Esophagus squamous epithelium (tissue), 4 donors: ENCODE data around the gene SUGT1.
"Not testable (repeated sequence)": the region's sequence is repeated elsewhere in the genome, so short reads cannot be mapped to it uniquely, and the experiment has no call there.

Source experiments
- POLR2A ChIP-seq, 4 donors: fragments of 450-650 bp; IDR thresholded peaks; one replicate each; pipeline ENCODE4 v1.6.1; 2017; ENCODE audit warnings: antibody characterized with exemption in 4 of 4, mild to moderate bottlenecking in 4 of 4, moderate library complexity in 3 of 4
- TF ChIP-seq, protein P1 (sequence below), 6 experiments: fragments of 450-650 bp in 4 of 6; fragments of 200-600 bp in 2 of 6; sonication (generic) in 2 of 6; IDR thresholded peaks; one replicate each; pipeline ENCODE4 v1.5.1; 2016 to 2019; ENCODE audit warnings: antibody characterized with exemption in 6 of 6, mild to moderate bottlenecking in 4 of 6, moderate library complexity in 4 of 6

DNA sequence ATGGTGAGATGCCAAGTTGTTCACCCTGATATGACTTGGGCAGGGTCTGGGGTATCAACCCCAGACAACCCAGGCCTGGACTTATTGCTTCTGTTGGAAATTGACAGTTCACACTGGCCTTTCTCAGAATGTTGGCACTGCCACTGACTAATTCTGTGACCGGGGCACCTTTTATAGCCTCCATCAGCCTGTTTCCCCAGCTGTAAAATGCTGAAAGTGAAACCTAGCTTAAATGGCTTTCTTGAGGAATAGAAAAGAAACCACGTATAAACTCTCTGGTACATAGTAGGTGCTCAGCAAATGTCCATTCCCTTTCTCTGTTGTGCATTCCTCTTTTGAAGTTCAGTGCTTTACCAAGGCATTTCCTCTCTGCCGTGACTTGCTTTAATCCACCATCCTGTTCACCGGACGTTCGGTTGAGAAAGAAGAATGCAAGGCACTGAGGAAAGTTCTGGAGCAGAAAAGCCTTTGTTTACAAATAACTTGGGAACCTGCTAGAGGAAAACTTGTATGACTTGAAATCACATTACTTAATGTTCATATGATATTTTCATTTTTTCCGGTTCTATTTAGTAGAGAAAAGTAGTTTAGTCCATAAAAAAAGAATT, 21.4 kb upstream of the SUGT1 start:
- TF ChIP-seq, protein P1, sequence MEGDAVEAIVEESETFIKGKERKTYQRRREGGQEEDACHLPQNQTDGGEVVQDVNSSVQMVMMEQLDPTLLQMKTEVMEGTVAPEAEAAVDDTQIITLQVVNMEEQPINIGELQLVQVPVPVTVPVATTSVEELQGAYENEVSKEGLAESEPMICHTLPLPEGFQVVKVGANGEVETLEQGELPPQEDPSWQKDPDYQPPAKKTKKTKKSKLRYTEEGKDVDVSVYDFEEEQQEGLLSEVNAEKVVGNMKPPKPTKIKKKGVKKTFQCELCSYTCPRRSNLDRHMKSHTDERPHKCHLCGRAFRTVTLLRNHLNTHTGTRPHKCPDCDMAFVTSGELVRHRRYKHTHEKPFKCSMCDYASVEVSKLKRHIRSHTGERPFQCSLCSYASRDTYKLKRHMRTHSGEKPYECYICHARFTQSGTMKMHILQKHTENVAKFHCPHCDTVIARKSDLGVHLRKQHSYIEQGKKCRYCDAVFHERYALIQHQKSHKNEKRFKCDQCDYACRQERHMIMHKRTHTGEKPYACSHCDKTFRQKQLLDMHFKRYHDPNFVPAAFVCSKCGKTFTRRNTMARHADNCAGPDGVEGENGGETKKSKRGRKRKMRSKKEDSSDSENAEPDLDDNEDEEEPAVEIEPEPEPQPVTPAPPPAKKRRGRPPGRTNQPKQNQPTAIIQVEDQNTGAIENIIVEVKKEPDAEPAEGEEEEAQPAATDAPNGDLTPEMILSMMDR (IDR thresholded peaks at IDR 0.05), result not testable (repeated sequence)
- not testable (repeated sequence) for TF ChIP-seq POLR2A (IDR thresholded peaks at IDR 0.05)
